ENCODE measurements around the gene TNS3. TPM values are rescaled to one million over a fixed set of nuclear protein-coding genes. Genes with fewer than 3 reads are reported as not detected.

The TNS3 gene
- total and polyA plus RNA-seq, 9 of the 15 experiments (the other 6 are each of a cell fraction or from before 2014, with no cell fraction given), result 0.20 TPM; not detected in 8

DNA sequence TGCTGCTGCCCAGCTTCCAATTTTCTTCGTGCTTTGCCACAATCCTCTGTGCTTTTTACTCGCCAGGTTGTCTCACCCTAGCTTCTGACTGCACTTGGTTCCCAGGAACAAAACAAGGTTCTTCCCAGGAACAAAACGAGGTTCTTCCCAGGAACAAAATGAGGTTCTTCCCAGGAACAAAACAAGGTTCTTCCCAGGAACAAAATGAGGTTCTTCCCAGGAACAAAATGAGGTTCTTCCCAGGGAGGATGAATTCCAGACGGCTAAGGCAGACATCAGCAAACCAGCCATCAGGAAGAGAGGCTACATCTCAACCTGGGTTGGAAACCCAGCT, 41.9 kb downstream of the TNS3 start:
- H3K4me2 ChIP-seq (ENCODE audit: insufficient read depth, low read length), result no peak overlapping the region
- no peak overlapping the region for H3K9ac ChIP-seq (ENCODE audit: insufficient read depth in 1 of 2, low read depth in 2 of 2, low read length in 2 of 2)
- no peaks in the 10 kb centered on the region for H3K9me3 ChIP-seq (replicated peaks; ENCODE audit: control insufficient read depth, insufficient read depth, low read depth, low read length)
- TF ChIP-seq RFX5 (IDR thresholded peaks at IDR 0.05; ENCODE audit: low read depth, low read length), result no peak
- no peaks in the 10 kb centered on the region for H3K79me2 ChIP-seq (ENCODE audit: control insufficient read depth, insufficient read depth, low read length)
- no peak for ATAC-seq
- ChIA-PET CTCF (ENCODE audit: low intra/inter-chr PET ratio) (no interaction called here), POLR2A (interaction anchor here (0.7 kb wide), 1 partner anchor 99 kb away, joined by 4 read pairs; no protein-coding TSS in a partner anchor)
- H3K9me1 ChIP-seq (ENCODE audit: control insufficient read depth, insufficient read depth, low read length), result no peaks in the 10 kb centered on the region
- intact Hi-C loops (cut with micrococcal nuclease) (no loop called here), in situ Hi-C loops (cut with MboI) (no loop called here)
- 0% methylated on average over 4 of the region's 4 CpGs for WGBS (ENCODE audit: insufficient coverage, low coverage, missing lambda C conversion rate)
- H3K27ac ChIP-seq (ENCODE audit: extremely low read depth, low read depth, low read length), result no peak overlapping the region
- H3K27me3 ChIP-seq (ENCODE audit: control insufficient read depth in 2 of 2, insufficient read depth in 2 of 2, low read length in 2 of 2), result peaks cover 8 to 79% of the 10 kb centered on the region in 2 experiments; a peak in 4 of 5 replicates
- no peak for DNase-seq (ENCODE audit: extremely low read depth in 1 of 4, low spot score in 3 of 4)
- H3K4me3 ChIP-seq, result no peak overlapping the region
- BruUV-seq (replicated peaks), result no TSS peak
- H2AFZ ChIP-seq (ENCODE audit: low read depth, low read length), result no peak overlapping the region
- no peaks in the 10 kb centered on the region for H3K36me3 ChIP-seq (ENCODE audit: control insufficient read depth, insufficient read depth, low read length)
- no peak for FAIRE-seq
- H4K20me1 ChIP-seq (replicated peaks; ENCODE audit: control insufficient read depth, insufficient read depth, low read length), result no peaks in the 10 kb centered on the region; the same call in 1 of the 2 replicates
- no peaks in the 10 kb centered on the region; a peak in 1 of 5 replicates for H3K4me1 ChIP-seq (replicated peaks in 1 of 2; ENCODE audit: control insufficient read depth in 2 of 2, insufficient read depth in 2 of 2, low read length in 2 of 2)

GRCh38 chr7:47539398-47540052, 42.4 kb downstream of the TNS3 start:
- no peak for ATAC-seq
- WGBS (ENCODE audit: insufficient coverage, low coverage, missing lambda C conversion rate), result 1% methylated on average over 9 of the region's 9 CpGs
- Histone ChIP-seq H3K9ac (ENCODE audit: insufficient read depth in 1 of 2, low read depth in 2 of 2, low read length in 2 of 2) (no peak overlapping the region), H3K27ac (ENCODE audit: extremely low read depth, low read depth, low read length) (no peak overlapping the region), H4K20me1 (replicated peaks; ENCODE audit: control insufficient read depth, insufficient read depth, low read length) (no peaks in the 10 kb centered on the region; the same call in 1 of the 2 replicates), H2AFZ (ENCODE audit: low read depth, low read length) (no peak overlapping the region), H3K79me2 (ENCODE audit: control insufficient read depth, insufficient read depth, low read length) (no peaks in the 10 kb centered on the region), H3K36me3 (ENCODE audit: control insufficient read depth, insufficient read depth, low read length) (no peaks in the 10 kb centered on the region), H3K4me2 (ENCODE audit: insufficient read depth, low read length) (no peak overlapping the region), H3K4me3 (no peak overlapping the region), H3K27me3 (ENCODE audit: control insufficient read depth in 2 of 2, insufficient read depth in 2 of 2, low read length in 2 of 2) (peaks cover 8 to 81% of the 10 kb centered on the region in 2 experiments; a peak in 4 of 5 replicates), H3K9me1 (ENCODE audit: control insufficient read depth, insufficient read depth, low read length) (no peaks in the 10 kb centered on the region), H3K4me1 (replicated peaks in 1 of 2; ENCODE audit: control insufficient read depth in 2 of 2, insufficient read depth in 2 of 2, low read length in 2 of 2) (no peaks in the 10 kb centered on the region; a peak in 1 of 5 replicates), H3K9me3 (replicated peaks; ENCODE audit: control insufficient read depth, insufficient read depth, low read depth, low read length) (no peaks in the 10 kb centered on the region)
- ChIA-PET POLR2A (interaction anchor here (0.7 kb wide), 1 partner anchor 99 kb away, joined by 4 read pairs; no protein-coding TSS in a partner anchor), CTCF (ENCODE audit: low intra/inter-chr PET ratio) (no interaction called here)
- BruUV-seq (replicated peaks), result no TSS peak
- FAIRE-seq, result no peak
- intact Hi-C loops (cut with micrococcal nuclease), result no loop called here
- DNase-seq (ENCODE audit: extremely low read depth in 1 of 4, low spot score in 3 of 4), result no peak
- in situ Hi-C loops (cut with MboI), result no loop called here
- TF ChIP-seq E2F8 (IDR thresholded peaks at IDR 0.05; ENCODE audit: low read depth, partially characterized antibody) (no peak), SIN3A (IDR thresholded peaks at IDR 0.05; ENCODE audit: borderline replicate concordance in 2 of 2, control insufficient read depth in 1 of 2, low read depth in 2 of 2, low read length in 2 of 2) (no peak), MECOM (CRISPR knock-in tag; IDR thresholded peaks at IDR 0.05) (no peak), ETV6 (IDR thresholded peaks at IDR 0.05; ENCODE audit: borderline replicate concordance in 1 of 2, low read depth in 2 of 2, low read length in 1 of 2) (no peak), ETV6 (CRISPR knock-in tag; IDR thresholded peaks at IDR 0.05; ENCODE audit: borderline replicate concordance) (no peak), MXI1 (IDR thresholded peaks at IDR 0.05; ENCODE audit: low read depth, low read length) (no peak), SRSF9 (IDR thresholded peaks at IDR 0.05; ENCODE audit: borderline replicate concordance, low read depth, low read length) (no peak), NR3C1 (CRISPR knock-in tag; IDR thresholded peaks at IDR 0.05) (no peak), FUS (optimal IDR thresholded peaks at IDR 0.05; ENCODE audit: low read depth, low read length) (no peak), RUNX1 (IDR thresholded peaks at IDR 0.05; ENCODE audit: low read depth) (no peak)
